GM23338 (cell line): Measurements from ENCODE around the gene TTC16.

ENCODE experiments used
- CREB1 ChIP-seq: fragments of 250-450 bp; sonication (Bioruptor Pico); IDR thresholded peaks from 2 replicates; pipeline ENCODE4 v1.5.0; 2020; ENCODE audit warnings: low read depth, mild to moderate bottlenecking, moderate library complexity
- CTCF ChIP-seq, 2 experiments: fragments of 200-600 bp in 1 of 2; sonication (generic) in 1 of 2; conservative IDR thresholded peaks; 2 replicates each; pipeline versions ENCODE4 v1.5.1 to v1.6.1; 2016 to 2017; ENCODE audit warnings: antibody characterized with exemption in 2 of 2, low read depth in 2 of 2, mild to moderate bottlenecking in 2 of 2, moderate library complexity in 1 of 2
- ETS1 ChIP-seq: IDR thresholded peaks from 2 replicates; pipeline ENCODE4 v1.6.1; 2016; ENCODE audit warnings: antibody characterized with exemption
- EZH2 ChIP-seq: fragments of 200-600 bp; sonication (generic); IDR thresholded peaks from one replicate; pipeline ENCODE4 v1.8.0; 2017; ENCODE audit warnings: antibody characterized with exemption, mild to moderate bottlenecking, low read depth; ENCODE audit not compliant: unreplicated experiment
- EZH2phosphoT487 ChIP-seq: fragments of 200-600 bp; sonication (generic); IDR thresholded peaks from one replicate; pipeline ENCODE4 v1.8.1; 2018; ENCODE audit warnings: antibody characterized with exemption; ENCODE audit not compliant: unreplicated experiment
- JUNB ChIP-seq: IDR thresholded peaks from one replicate; pipeline ENCODE4 v1.6.1; 2016; ENCODE audit warnings: antibody characterized with exemption; ENCODE audit not compliant: unreplicated experiment
- NANOG ChIP-seq: IDR thresholded peaks from 2 replicates; pipeline ENCODE4 v1.6.1; 2016; ENCODE audit warnings: antibody characterized with exemption, borderline replicate concordance
- POLR2AphosphoS5 ChIP-seq: IDR thresholded peaks from 2 replicates; pipeline ENCODE4 v1.6.1; 2016; ENCODE audit warnings: antibody characterized with exemption, low read depth
- REST ChIP-seq: IDR thresholded peaks from one replicate; pipeline ENCODE4 v1.6.1; 2018; ENCODE audit warnings: antibody characterized with exemption; ENCODE audit not compliant: unreplicated experiment
- STAT1 ChIP-seq: IDR thresholded peaks from one replicate; pipeline ENCODE4 v1.6.1; 2016; ENCODE audit warnings: antibody characterized with exemption; ENCODE audit not compliant: unreplicated experiment
- ZNF114 ChIP-seq: fragments of 250-450 bp; sonication (Bioruptor Pico); IDR thresholded peaks from 2 replicates; pipeline ENCODE4 v1.5.0; 2020; ENCODE audit warnings: mild to moderate bottlenecking, moderate library complexity
- ZNF331 ChIP-seq: fragments of 250-450 bp; sonication (Bioruptor Pico); IDR thresholded peaks from 2 replicates; pipeline ENCODE4 v1.5.0; 2020; ENCODE audit warnings: low read depth, mild to moderate bottlenecking, moderate library complexity
- ZNF462 ChIP-seq: fragments of 250-450 bp; sonication (Bioruptor Pico); IDR thresholded peaks from 2 replicates; pipeline ENCODE4 v1.5.0; 2020; ENCODE audit warnings: mild to moderate bottlenecking, moderate library complexity

GRCh38 chr9:127706836-127707241 is 9.0 kb upstream of the TTC16 start, which contains the start of gene CFAP157:
- TF ChIP-seq CTCF (conservative IDR thresholded peaks at IDR 0.05; ENCODE audit: low read depth in 2 of 2), result no peak
- no peak for TF ChIP-seq POLR2AphosphoS5
- no peak for TF ChIP-seq EZH2
- no peak for TF ChIP-seq JUNB
- no peak for TF ChIP-seq EZH2phosphoT487
- TF ChIP-seq REST, result no peak
- TF ChIP-seq CREB1, result no peak
- TF ChIP-seq STAT1, result no peak
- TF ChIP-seq ZNF462 (CRISPR knock-in tag), result no peak
- TF ChIP-seq ZNF114 (CRISPR knock-in tag), result no peak
- TF ChIP-seq NANOG, result no peak
- TF ChIP-seq ETS1, result no peak
- TF ChIP-seq ZNF331 (CRISPR knock-in tag), result no peak
